Measurements from ENCODE around the gene NEDD8.
A peak's percentile ranks its signal among the peaks of the same experiment; 100 is the strongest.
"Not testable (repeated sequence)": the region's sequence is repeated elsewhere in the genome, so short reads cannot be mapped to it uniquely, and the experiment has no call there.

The NEDD8 gene

DNA sequence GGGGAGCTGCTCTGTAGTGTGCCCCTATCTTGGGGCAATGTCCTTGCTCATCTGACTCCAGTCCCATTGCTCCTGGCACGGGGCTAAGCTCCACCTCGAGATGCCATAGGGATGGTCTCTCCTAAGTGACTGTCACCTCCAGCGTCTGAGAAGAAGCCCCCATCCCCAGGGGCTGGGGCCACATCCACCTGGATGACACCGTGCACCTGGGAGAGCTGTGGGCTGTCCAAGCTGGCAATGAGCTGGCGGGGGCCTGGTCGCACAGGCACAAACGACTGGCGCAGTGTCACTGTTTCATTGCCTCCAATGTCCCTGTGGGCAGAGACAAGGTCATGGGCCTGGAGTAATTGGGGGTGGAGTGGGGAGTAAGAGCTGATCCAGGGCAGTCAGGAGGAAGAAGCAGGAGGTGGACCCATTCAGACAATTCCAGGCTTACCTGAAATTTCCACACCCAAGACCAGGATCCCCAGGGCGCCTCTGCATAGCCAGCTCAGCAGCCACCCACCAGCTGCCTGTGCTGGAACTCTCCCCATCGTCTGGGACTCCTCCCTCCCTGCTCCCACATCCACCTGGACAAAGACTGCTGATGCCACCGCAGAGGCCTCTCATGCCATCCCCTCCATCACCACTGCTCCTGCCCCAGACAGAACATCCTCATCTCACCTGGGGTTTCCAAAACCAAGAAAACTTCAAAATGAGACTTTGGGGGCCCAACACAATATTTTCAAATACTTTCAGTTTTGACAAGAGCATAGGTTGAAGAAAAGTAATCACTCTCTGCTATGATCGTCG is 17.3 kb upstream of the NEDD8 start:
- TF ChIP-seq, protein P1, sequence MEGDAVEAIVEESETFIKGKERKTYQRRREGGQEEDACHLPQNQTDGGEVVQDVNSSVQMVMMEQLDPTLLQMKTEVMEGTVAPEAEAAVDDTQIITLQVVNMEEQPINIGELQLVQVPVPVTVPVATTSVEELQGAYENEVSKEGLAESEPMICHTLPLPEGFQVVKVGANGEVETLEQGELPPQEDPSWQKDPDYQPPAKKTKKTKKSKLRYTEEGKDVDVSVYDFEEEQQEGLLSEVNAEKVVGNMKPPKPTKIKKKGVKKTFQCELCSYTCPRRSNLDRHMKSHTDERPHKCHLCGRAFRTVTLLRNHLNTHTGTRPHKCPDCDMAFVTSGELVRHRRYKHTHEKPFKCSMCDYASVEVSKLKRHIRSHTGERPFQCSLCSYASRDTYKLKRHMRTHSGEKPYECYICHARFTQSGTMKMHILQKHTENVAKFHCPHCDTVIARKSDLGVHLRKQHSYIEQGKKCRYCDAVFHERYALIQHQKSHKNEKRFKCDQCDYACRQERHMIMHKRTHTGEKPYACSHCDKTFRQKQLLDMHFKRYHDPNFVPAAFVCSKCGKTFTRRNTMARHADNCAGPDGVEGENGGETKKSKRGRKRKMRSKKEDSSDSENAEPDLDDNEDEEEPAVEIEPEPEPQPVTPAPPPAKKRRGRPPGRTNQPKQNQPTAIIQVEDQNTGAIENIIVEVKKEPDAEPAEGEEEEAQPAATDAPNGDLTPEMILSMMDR (IDR thresholded peaks at IDR 0.05; ENCODE audit: insufficient read depth, missing control alignments), result no peak
- no peak for FAIRE-seq
- DNase-seq (ENCODE audit: insufficient read length, low spot score), result no peak

DNA sequence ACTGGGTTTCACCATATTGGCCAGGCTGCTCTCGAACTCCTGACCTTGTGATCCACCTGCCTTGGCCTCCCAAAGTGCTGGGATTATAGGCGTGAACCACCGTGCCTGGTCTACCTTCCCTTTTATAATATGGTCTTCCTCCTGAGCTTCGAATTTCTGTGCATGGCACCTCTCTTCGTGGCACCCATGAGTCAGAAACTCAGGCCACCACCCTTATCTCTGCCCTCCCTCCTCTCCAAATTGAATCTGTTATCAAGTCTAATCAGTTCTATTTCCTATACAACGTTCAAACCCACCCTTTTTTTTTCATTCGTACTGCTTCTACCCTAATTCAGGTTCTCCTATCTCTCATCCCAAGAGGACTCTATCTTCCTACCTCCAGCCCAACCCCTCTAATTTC is 15.3 kb upstream of the NEDD8 start:
- DNase-seq (ENCODE audit: insufficient read length, low spot score) (no peak), FAIRE-seq (no peak)
- TF ChIP-seq, protein P1 (IDR thresholded peaks at IDR 0.05; ENCODE audit: insufficient read depth, missing control alignments), result no peak

DNA sequence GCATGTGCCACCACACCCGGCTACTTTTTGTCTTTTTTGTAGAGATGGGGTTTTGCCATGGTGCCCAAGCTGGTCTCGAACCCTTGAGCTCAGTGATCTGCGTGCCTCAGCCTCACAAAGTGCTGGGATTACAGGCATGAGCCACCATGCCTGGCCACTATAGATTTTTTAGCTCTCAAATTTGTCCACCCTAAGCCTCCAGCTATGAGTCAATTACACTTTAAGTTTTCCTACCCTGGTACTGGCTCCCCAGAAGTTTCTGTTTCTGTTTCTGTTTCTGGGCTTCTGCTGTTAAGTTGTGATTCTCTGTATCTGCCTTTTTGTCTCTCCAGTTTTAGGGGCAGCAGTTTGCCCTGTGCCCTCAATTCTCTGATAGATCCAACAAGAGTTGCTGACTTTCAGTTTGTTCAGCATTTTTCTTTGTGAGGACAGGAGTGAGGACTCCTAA is 14.6 kb upstream of the NEDD8 start:
- TF ChIP-seq, protein P1 (IDR thresholded peaks at IDR 0.05; ENCODE audit: insufficient read depth, missing control alignments), result no peak
- FAIRE-seq, result no peak
- no peak for DNase-seq (ENCODE audit: insufficient read length, low spot score)

DNA sequence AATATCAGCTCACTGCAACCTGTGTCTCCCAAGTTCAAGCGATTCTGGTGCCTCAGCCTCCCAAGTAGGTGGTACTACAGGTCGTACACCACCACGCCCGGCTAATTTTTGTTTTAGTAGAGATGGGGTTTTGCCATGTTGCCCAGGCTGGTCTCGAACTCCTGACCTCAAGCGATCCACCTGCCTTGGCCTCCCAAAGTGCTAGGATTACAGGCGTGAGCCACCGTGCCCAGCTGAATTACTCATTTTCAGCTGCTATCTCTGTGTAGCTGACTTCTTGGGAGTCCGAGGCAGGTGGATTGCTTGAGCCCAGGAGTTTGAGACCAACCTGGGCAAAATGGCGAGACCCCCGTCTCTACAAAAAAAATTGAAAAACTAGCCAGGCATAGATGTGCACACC is 13.2 kb upstream of the NEDD8 start:
- DNase-seq (ENCODE audit: insufficient read length, low spot score); FAIRE-seq: not testable (repeated sequence)

DNA sequence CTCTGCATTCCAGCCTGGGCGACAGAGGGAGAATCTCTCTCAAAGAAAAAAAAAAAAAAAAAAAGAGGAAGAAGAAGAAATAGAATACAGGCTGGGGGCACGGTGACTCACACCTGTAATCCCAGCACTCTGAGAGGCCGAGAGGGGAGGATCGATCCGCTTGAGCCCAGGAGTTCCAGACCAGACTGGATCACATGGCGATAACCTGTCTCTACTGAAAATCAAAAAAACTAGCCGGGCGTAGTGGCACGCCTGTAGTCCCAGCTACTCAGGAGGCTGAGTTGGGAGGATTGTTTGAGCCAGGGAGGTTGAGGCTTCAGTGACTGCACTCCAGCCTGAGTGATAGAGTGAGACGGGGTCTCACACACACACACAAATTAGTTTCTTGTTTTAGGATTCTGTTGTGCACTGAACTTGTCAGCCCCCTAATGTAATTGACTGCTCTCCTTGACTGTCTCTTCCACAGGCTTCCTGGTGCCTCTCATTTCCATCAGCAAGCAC is 11.2 kb upstream of the NEDD8 start:
- DNase-seq (ENCODE audit: insufficient read length, low spot score) (no peak), FAIRE-seq (no peak)
- TF ChIP-seq, protein P1 (IDR thresholded peaks at IDR 0.05; ENCODE audit: insufficient read depth, missing control alignments), result no peak

DNA sequence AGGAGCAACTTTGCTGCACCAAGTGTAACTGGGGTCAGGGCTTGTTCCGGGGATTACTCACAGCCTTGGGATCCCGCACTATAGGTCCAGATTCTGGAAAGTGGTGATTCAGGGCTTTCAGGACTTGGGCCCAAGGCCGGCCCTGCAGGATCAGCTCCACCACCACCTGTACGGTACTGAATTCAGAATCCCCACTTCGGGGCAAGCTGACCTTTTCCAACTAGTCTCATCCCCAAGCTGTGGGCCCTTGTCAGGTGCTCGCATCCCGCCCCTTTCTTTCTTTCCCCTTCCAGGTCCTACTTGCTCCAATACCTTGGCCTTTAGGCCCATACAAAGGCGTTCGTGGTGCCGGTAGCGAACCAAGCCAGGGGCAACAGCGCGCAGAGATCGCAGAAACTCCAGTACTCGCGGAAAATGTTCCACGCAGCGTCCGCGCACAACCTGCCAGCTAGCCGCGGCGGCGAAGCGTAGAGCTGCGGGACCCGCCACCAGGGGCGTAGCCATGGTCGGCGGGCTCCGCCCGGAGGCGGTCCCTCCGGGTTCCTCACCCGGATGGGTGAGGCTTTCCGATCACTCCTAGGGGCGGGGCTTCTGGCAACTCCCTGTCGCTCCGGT is 9.8 kb upstream of the NEDD8 start:
- DNase-seq (ENCODE audit: insufficient read length, low spot score) (peak; percentile 96), FAIRE-seq (no peak)
- TF ChIP-seq, protein P1 (IDR thresholded peaks at IDR 0.05; ENCODE audit: insufficient read depth, missing control alignments), result peak; percentile 17

DNA sequence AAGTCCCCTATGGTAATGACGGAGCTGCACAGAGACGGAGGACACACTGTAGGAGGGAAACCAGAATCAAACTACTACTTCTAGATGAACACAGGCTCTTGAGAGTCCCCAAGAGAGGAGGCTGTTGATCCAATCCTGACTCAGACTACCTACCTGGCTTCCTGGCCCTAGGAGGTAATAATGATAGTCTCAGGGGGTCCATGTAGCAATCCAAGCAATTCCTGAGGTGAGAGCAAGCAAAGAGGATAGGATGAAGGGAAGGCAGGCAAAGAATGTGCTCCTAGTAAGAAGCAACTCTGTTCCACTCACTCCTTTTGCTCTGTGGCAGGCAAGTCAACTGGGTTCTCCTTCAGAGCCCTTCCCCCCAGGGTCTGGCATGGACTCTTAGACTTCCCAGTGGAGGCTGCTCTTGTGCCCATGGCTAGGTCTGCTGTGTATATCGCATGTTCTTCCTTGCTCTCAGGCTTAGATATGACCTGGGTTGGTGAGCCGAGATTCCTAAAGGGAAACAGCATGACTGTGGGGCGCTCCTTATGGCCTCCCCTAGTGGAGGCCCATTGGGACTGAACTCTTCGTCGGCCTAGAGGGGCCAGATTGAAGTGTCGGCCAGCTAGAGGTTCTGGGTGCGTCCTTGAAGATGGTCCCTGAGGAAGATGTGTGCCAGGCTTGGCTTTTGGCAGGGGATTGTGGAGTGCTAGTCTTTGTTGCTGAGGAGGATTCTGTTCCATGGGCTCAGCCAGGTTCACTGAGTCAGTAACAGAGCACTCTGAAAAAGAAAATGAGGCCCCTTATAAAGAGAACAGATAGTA is 8.1 kb upstream of the NEDD8 start:
- TF ChIP-seq, protein P1 (IDR thresholded peaks at IDR 0.05; ENCODE audit: insufficient read depth, missing control alignments), result no peak
- FAIRE-seq (no peak), DNase-seq (ENCODE audit: insufficient read length, low spot score) (no peak)

Data from D721Med (cell line).